ENCODE data around the gene LZTR1. TPM values are rescaled to one million over a fixed set of nuclear protein-coding genes. Genes with fewer than 3 reads are reported as not detected.

LZTR1 gene
- total RNA-seq, 1 donor from 2014 or later: 51.6 TPM

GRCh38 chr22:21022507-21022906, 40.4 kb downstream of the LZTR1 start:
- intact Hi-C loops (cut with DNase I): no loop called here
- H3K36me3 ChIP-seq: no peaks in the 10 kb centered on the region
- H3K4me3 ChIP-seq: no peak overlapping the region
- DNase-seq: no peak
- no peak overlapping the region for H3K27ac ChIP-seq
- H3K9me3 ChIP-seq: no peaks in the 10 kb centered on the region
- H3K27me3 ChIP-seq (ENCODE audit: low read depth): no peaks in the 10 kb centered on the region
- ATAC-seq: no peak
- H3K4me1 ChIP-seq: no peaks in the 10 kb centered on the region
- TF ChIP-seq CTCF (IDR thresholded peaks at IDR 0.05): no peak

- Histone ChIP-seq H3K36me3 (no peaks in the 10 kb centered on the region), H3K4me3 (no peak overlapping the region), H3K27ac (no peak overlapping the region), H3K9me3 (no peaks in the 10 kb centered on the region), H3K4me1 (no peaks in the 10 kb centered on the region), H3K27me3 (ENCODE audit: low read depth) (no peaks in the 10 kb centered on the region)
- no peak for TF ChIP-seq CTCF (IDR thresholded peaks at IDR 0.05)
- intact Hi-C loops (cut with DNase I): no loop called here
- DNase-seq (no peak), ATAC-seq (no peak)
Observed at GRCh38 chr22:21022955-21023614, 41.0 kb downstream of the LZTR1 start.

GRCh38 chr22:21025266-21025665, 43.2 kb downstream of the LZTR1 start:
- no peak for DNase-seq

GRCh38 chr22:21025763-21026755, 44.0 kb downstream of the LZTR1 start:
- intact Hi-C loops (cut with DNase I): no loop called here
- H3K4me3 ChIP-seq: no peak overlapping the region
- no peaks in the 10 kb centered on the region for H3K4me1 ChIP-seq
- ATAC-seq (no peak), DNase-seq (no peak)
- no peak overlapping the region for H3K27ac ChIP-seq
- TF ChIP-seq CTCF (IDR thresholded peaks at IDR 0.05): no peak
- H3K9me3 ChIP-seq: no peaks in the 10 kb centered on the region
- no peaks in the 10 kb centered on the region for H3K36me3 ChIP-seq
- peaks cover 14% of the 10 kb centered on the region for H3K27me3 ChIP-seq (ENCODE audit: low read depth)

More at GRCh38 chr22:21025266-21025665, 43.2 kb downstream of the LZTR1 start:
- no peak for ATAC-seq
- no peak overlapping the region for H3K4me3 ChIP-seq
- H3K27ac ChIP-seq: no peak overlapping the region
- no peaks in the 10 kb centered on the region for H3K36me3 ChIP-seq
- no peaks in the 10 kb centered on the region for H3K4me1 ChIP-seq
- TF ChIP-seq CTCF (IDR thresholded peaks at IDR 0.05): no peak
- peaks cover 9% of the 10 kb centered on the region for H3K27me3 ChIP-seq (ENCODE audit: low read depth)
- H3K9me3 ChIP-seq: no peaks in the 10 kb centered on the region
- intact Hi-C loops (cut with DNase I): no loop called here

- H3K9me3 ChIP-seq: no peaks in the 10 kb centered on the region
- ATAC-seq (peak; percentile 34 to 69), DNase-seq (no peak)
- H3K4me1 ChIP-seq: peaks cover 3% of the 10 kb centered on the region
- H3K4me3 ChIP-seq: no peak overlapping the region
- no peak for TF ChIP-seq CTCF (IDR thresholded peaks at IDR 0.05)
- H3K36me3 ChIP-seq: no peaks in the 10 kb centered on the region
- peaks cover 24% of the 10 kb centered on the region for H3K27me3 ChIP-seq (ENCODE audit: low read depth)
- intact Hi-C loops (cut with DNase I): no loop called here
- H3K27ac ChIP-seq: no peak overlapping the region
Observed at GRCh38 chr22:21026783-21027692, 44.9 kb downstream of the LZTR1 start.
